ENCODE data around the gene SSB.

- TF ChIP-seq EZH2 (optimal IDR thresholded peaks at IDR 0.05; ENCODE audit: low read depth, low read length) (no peak), CTCF (IDR thresholded peaks at IDR 0.05; ENCODE audit: low read length) (no peak)
Measured at GRCh38 chr2:169808221-169808620, 9.6 kb downstream of the SSB start.
